Measurements from ENCODE around the gene TSPAN9. TPM values are rescaled to one million over a fixed set of nuclear protein-coding genes. Genes with fewer than 3 reads are reported as not detected.

The TSPAN9 gene
- total and polyA plus RNA-seq, 2 experiments from 2014 or later: 6.0 to 31.5 TPM

DNA sequence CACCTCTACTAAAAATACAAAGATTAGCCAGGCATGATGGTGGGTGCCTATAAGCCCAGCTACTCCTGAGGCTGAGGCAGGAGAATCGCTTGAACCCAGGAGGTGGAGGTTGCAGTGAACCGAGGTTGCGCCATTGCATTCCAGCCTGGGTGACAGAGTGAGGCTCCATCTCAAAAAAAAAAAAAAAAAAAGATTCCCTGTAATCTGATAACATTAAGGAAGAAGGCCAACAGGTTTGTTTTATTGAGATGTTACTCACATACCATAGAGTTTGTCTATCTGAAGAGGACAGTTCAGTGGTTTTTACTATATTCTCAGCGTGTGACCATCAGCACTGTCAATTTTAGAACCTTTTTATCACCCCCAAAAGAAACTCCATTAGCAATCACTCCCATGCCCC, 37.5 kb downstream of the TSPAN9 start (continued):
- TF ChIP-seq, protein P1, sequence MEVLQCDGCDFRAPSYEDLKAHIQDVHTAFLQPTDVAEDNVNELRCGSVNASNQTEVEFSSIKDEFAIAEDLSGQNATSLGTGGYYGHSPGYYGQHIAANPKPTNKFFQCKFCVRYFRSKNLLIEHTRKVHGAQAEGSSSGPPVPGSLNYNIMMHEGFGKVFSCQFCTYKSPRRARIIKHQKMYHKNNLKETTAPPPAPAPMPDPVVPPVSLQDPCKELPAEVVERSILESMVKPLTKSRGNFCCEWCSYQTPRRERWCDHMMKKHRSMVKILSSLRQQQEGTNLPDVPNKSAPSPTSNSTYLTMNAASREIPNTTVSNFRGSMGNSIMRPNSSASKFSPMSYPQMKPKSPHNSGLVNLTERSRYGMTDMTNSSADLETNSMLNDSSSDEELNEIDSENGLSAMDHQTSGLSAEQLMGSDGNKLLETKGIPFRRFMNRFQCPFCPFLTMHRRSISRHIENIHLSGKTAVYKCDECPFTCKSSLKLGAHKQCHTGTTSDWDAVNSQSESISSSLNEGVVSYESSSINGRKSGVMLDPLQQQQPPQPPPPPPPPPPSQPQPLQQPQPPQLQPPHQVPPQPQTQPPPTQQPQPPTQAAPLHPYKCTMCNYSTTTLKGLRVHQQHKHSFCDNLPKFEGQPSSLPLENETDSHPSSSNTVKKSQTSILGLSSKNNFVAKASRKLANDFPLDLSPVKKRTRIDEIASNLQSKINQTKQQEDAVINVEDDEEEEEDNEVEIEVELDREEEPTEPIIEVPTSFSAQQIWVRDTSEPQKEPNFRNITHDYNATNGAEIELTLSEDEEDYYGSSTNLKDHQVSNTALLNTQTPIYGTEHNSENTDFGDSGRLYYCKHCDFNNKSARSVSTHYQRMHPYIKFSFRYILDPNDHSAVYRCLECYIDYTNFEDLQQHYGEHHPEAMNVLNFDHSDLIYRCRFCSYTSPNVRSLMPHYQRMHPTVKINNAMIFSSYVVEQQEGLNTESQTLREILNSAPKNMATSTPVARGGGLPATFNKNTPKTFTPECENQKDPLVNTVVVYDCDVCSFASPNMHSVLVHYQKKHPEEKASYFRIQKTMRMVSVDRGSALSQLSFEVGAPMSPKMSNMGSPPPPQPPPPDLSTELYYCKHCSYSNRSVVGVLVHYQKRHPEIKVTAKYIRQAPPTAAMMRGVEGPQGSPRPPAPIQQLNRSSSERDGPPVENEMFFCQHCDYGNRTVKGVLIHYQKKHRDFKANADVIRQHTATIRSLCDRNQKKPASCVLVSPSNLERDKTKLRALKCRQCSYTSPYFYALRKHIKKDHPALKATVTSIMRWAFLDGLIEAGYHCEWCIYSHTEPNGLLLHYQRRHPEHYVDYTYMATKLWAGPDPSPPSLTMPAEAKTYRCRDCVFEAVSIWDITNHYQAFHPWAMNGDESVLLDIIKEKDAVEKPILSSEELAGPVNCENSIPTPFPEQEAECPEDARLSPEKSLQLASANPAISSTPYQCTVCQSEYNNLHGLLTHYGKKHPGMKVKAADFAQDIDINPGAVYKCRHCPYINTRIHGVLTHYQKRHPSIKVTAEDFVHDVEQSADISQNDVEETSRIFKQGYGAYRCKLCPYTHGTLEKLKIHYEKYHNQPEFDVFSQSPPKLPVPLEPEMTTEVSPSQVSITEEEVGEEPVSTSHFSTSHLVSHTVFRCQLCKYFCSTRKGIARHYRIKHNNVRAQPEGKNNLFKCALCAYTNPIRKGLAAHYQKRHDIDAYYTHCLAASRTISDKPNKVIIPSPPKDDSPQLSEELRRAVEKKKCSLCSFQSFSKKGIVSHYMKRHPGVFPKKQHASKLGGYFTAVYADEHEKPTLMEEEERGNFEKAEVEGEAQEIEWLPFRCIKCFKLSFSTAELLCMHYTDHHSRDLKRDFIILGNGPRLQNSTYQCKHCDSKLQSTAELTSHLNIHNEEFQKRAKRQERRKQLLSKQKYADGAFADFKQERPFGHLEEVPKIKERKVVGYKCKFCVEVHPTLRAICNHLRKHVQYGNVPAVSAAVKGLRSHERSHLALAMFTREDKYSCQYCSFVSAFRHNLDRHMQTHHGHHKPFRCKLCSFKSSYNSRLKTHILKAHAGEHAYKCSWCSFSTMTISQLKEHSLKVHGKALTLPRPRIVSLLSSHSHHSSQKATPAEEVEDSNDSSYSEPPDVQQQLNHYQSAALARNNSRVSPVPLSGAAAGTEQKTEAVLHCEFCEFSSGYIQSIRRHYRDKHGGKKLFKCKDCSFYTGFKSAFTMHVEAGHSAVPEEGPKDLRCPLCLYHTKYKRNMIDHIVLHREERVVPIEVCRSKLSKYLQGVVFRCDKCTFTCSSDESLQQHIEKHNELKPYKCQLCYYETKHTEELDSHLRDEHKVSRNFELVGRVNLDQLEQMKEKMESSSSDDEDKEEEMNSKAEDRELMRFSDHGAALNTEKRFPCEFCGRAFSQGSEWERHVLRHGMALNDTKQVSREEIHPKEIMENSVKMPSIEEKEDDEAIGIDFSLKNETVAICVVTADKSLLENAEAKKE (CRISPR knock-in tag; IDR thresholded peaks at IDR 0.05): no peak
- TF ChIP-seq NANOG (IDR thresholded peaks at IDR 0.05; ENCODE audit: borderline replicate concordance) (no peak), ZNF114 (CRISPR knock-in tag; IDR thresholded peaks at IDR 0.05) (no peak), CREB1 (CRISPR knock-in tag; IDR thresholded peaks at IDR 0.05; ENCODE audit: low read depth) (no peak)
- TF ChIP-seq, protein P2, sequence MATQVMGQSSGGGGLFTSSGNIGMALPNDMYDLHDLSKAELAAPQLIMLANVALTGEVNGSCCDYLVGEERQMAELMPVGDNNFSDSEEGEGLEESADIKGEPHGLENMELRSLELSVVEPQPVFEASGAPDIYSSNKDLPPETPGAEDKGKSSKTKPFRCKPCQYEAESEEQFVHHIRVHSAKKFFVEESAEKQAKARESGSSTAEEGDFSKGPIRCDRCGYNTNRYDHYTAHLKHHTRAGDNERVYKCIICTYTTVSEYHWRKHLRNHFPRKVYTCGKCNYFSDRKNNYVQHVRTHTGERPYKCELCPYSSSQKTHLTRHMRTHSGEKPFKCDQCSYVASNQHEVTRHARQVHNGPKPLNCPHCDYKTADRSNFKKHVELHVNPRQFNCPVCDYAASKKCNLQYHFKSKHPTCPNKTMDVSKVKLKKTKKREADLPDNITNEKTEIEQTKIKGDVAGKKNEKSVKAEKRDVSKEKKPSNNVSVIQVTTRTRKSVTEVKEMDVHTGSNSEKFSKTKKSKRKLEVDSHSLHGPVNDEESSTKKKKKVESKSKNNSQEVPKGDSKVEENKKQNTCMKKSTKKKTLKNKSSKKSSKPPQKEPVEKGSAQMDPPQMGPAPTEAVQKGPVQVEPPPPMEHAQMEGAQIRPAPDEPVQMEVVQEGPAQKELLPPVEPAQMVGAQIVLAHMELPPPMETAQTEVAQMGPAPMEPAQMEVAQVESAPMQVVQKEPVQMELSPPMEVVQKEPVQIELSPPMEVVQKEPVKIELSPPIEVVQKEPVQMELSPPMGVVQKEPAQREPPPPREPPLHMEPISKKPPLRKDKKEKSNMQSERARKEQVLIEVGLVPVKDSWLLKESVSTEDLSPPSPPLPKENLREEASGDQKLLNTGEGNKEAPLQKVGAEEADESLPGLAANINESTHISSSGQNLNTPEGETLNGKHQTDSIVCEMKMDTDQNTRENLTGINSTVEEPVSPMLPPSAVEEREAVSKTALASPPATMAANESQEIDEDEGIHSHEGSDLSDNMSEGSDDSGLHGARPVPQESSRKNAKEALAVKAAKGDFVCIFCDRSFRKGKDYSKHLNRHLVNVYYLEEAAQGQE (IDR thresholded peaks at IDR 0.05; ENCODE audit: unreplicated experiment): no peak

DNA sequence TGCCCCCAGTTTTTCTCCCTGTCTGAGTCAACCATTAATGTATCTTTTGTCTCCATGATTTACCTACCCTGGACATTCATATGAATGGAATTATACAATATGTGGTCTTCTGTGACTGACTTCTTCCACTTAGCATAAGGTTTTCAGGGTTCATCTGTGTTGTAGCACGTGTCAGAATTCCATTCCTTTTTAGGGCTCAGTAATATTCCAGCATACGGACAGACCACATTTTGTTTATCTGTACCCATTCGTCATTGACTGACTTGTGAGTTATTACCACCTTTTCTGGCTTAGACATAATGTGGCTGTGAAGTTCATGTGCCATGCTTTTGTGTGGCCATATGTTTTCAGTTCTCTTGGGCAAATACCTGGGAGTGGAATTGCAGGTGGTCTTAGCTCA, 37.9 kb downstream of the TSPAN9 start:
- Histone ChIP-seq H3K4me2 (no peak overlapping the region), H3K27ac (ENCODE audit: low read depth) (no peak overlapping the region), H3K9me2 (ENCODE audit: insufficient read depth) (no peaks in the 10 kb centered on the region), H3K27me3 (ENCODE audit: insufficient read depth) (no peaks in the 10 kb centered on the region), H4K20me1 (replicated peaks; ENCODE audit: insufficient read depth) (peaks cover 3% of the 10 kb centered on the region; the same call in 1 of the 2 replicates), H2AFZ (no peak overlapping the region), H3K79me2 (replicated peaks; ENCODE audit: insufficient read depth) (no peaks in the 10 kb centered on the region), H3K4me3 (no peak overlapping the region), H3F3A (replicated peaks; ENCODE audit: low read depth) (no peaks in the 10 kb centered on the region), H3K36me3 (ENCODE audit: insufficient read depth) (no peaks in the 10 kb centered on the region), H3K4me1 (ENCODE audit: insufficient read depth) (no peaks in the 10 kb centered on the region)
- no peaks in the 10 kb centered on the region for H3K36me3 Mint-ChIP-seq (ENCODE audit: low read depth)
- DNase-seq (ENCODE audit: low spot score): no peak
- H3K4me3 Mint-ChIP-seq: no peak overlapping the region
- peaks cover 11% of the 10 kb centered on the region for H3K27me3 Mint-ChIP-seq (ENCODE audit: insufficient read depth, low read depth, poor library complexity)
- no peak for ATAC-seq
- H3K27ac Mint-ChIP-seq: no peak overlapping the region
- peaks cover 14% of the 10 kb centered on the region for H3K4me1 Mint-ChIP-seq
- H3K9me3 Mint-ChIP-seq: no peaks in the 10 kb centered on the region
- TF ChIP-seq, protein P1 (CRISPR knock-in tag; IDR thresholded peaks at IDR 0.05): no peak
- no peak for TF ChIP-seq POLR2AphosphoS5 (IDR thresholded peaks at IDR 0.05; ENCODE audit: low read depth)
